B cell (primary cell): ENCODE measurements around the gene RAP1GAP2. TPM values are rescaled to one million over a fixed set of nuclear protein-coding genes. Genes with fewer than 3 reads are reported as not detected.

Source experiments
- ATAC-seq: fragments of 200-7000 bp; cut with Tn5 transposase; one replicate; pipeline ENCODE4 v1.10.0; 2021; ENCODE audit warnings: low read depth, mild to moderate bottlenecking, moderate number of reproducible peaks, moderate library complexity
- CTCF ChIA-PET: fragments of 350-600 bp; sonication (Branson Sonifier 250); formaldehyde crosslinking; loops from one replicate; lab custom pipeline; 2021; ENCODE audit warnings: antibody characterized with exemption, inconsistent platforms; lab: Charles Lee
- POLR2A ChIA-PET: fragments of 350-600 bp; sonication (Branson Sonifier 250); formaldehyde crosslinking; loops from one replicate; lab custom pipeline; 2021; ENCODE audit warnings: antibody characterized with exemption; lab: Charles Lee
- DNase-seq: peaks from one replicate; pipeline ENCODE4 v3.0.0; 2013
- H2AFZ ChIP-seq: 2 replicates; pipeline ENCODE4 v1.6.1; 2012; ENCODE audit warnings: mild to moderate bottlenecking, low read depth, low read length; ENCODE audit not compliant: insufficient read depth, poor library complexity, severe bottlenecking
- H3K27ac ChIP-seq, 2 donors: 1 replicate in 1 of 2; 2 replicates in 1 of 2; pipeline ENCODE4 v1.5.1; 2012 to 2013; ENCODE audit warnings: low read length in 2 of 2, mild to moderate bottlenecking in 2 of 2, moderate library complexity in 1 of 2
- H3K27me3 ChIP-seq, 4 experiments: fragments of 200-600 bp in 1 of 4; sonication (generic) in 1 of 4; replicated peaks in 1 of 4; 1 replicate in 2 of 4; 2 replicates in 2 of 4; pipeline versions ENCODE4 v1.6.1 to v1.7.0; 2013 to 2016; ENCODE audit warnings: low read length in 3 of 4, mild to moderate bottlenecking in 2 of 4, mixed read lengths in 1 of 4, moderate library complexity in 1 of 4; ENCODE audit not compliant: insufficient read depth in 4 of 4, control insufficient read depth in 3 of 4; ENCODE audit errors: control extremely low read depth in 1 of 4
- H3K36me3 ChIP-seq, 2 experiments: replicated peaks in 1 of 2; 1 replicate in 1 of 2; 2 replicates in 1 of 2; pipeline versions ENCODE4 v1.6.1 to v1.7.1; 2013; ENCODE audit warnings: low read length in 1 of 2; ENCODE audit not compliant: insufficient read depth in 2 of 2, control insufficient read depth in 1 of 2; ENCODE audit errors: control extremely low read depth in 1 of 2, extremely low read depth in 1 of 2
- H3K4me1 ChIP-seq, 2 donors: fragments of 200-600 bp in 1 of 2; sonication (generic) in 1 of 2; 1 replicate in 1 of 2; 2 replicates in 1 of 2; pipeline versions ENCODE4 v1.5.1 to v1.6.1; 2013 to 2017; ENCODE audit warnings: low read length in 2 of 2; ENCODE audit not compliant: control insufficient read depth in 2 of 2, insufficient read depth in 2 of 2
- H3K4me2 ChIP-seq: replicated peaks from 2 replicates; pipeline ENCODE3; 2012; ENCODE audit warnings: mild to moderate bottlenecking, low read depth, low read length; ENCODE audit not compliant: poor library complexity, severe bottlenecking
- H3K4me3 ChIP-seq, 5 experiments: fragments of 200-600 bp in 1 of 5; sonication (generic) in 1 of 5; 1 replicate in 3 of 5; 2 replicates in 2 of 5; pipeline versions ENCODE4 v1.5.1 to v1.7.0; 2011 to 2016; ENCODE audit warnings: low read length in 4 of 5, mild to moderate bottlenecking in 4 of 5, low read depth in 2 of 5, control low read depth in 1 of 5, moderate library complexity in 1 of 5; ENCODE audit not compliant: insufficient read depth in 1 of 5; ENCODE audit errors: control extremely low read depth in 1 of 5, extremely low read depth in 1 of 5
- H3K79me2 ChIP-seq: fragments of 200-600 bp; sonication (generic); one replicate; pipeline ENCODE4 v1.6.0; 2016; ENCODE audit warnings: low read length; ENCODE audit not compliant: control insufficient read depth, insufficient read depth
- H3K9ac ChIP-seq: fragments of 200-600 bp; sonication (generic); 2 replicates; pipeline ENCODE4 v1.6.1; 2017; ENCODE audit warnings: mild to moderate bottlenecking, low read length, moderate library complexity
- H3K9me3 ChIP-seq, 3 donors: one replicate each; pipeline versions ENCODE4 v1.6.1 to v1.7.1; 2013; ENCODE audit warnings: low read length in 2 of 3; ENCODE audit not compliant: control insufficient read depth in 2 of 3, insufficient read depth in 1 of 3; ENCODE audit errors: control extremely low read depth in 1 of 3
- H4K20me1 ChIP-seq: 2 replicates; pipeline ENCODE4 v1.6.0; 2012; ENCODE audit warnings: mild to moderate bottlenecking, low read length; ENCODE audit not compliant: insufficient read depth, control insufficient read depth, poor library complexity, severe bottlenecking
- H3K27ac Mint-ChIP-seq: one replicate; pipeline ENCODE4 v1.8.0; 2021; ENCODE audit warnings: mixed read lengths
- H3K27me3 Mint-ChIP-seq: one replicate; pipeline ENCODE4 v1.8.0; 2021; ENCODE audit warnings: mixed read lengths
- H3K4me1 Mint-ChIP-seq: one replicate; pipeline ENCODE4 v1.8.0; 2021; ENCODE audit warnings: mixed read lengths
- H3K4me3 Mint-ChIP-seq: one replicate; pipeline ENCODE4 v1.8.0; 2021; ENCODE audit warnings: mixed read lengths
- H3K9me3 Mint-ChIP-seq: one replicate; pipeline ENCODE4 v1.8.0; 2022; ENCODE audit warnings: mixed read lengths; ENCODE audit not compliant: insufficient read depth
- CTCF ChIP-seq: fragments of 200-600 bp; IDR thresholded peaks from one replicate; pipeline ENCODE4 v1.8.0; 2022; ENCODE audit warnings: antibody characterized with exemption, mild to moderate bottlenecking
- EZH2 ChIP-seq: IDR thresholded peaks from 2 replicates; pipeline ENCODE4 v1.6.1; 2012; ENCODE audit warnings: borderline replicate concordance, low read depth, mild to moderate bottlenecking, moderate library complexity, low read length; ENCODE audit not compliant: insufficient read depth, poor library complexity, severe bottlenecking
- WGBS: methylation state at CpG from one replicate; pipeline ENCODE4 v1.1.5; 2013; ENCODE audit warnings: missing lambda C conversion rate; ENCODE audit not compliant: insufficient coverage; 5-methylcytosine and 5-hydroxymethylcytosine counted together
- intact Hi-C: fragments of 100-400 bp; cut with micrococcal nuclease; formaldehyde crosslinking; loops from one replicate; pipeline ENCODE4 v1.10.0; 2022
- polyA plus RNA-seq: library from polyadenylated mRNA; depleted of rRNA; stranded (reverse); fragments of >200 nt; gene quantifications from 2 replicates; pipeline ENCODE4 v1.2.3, GENCODE V29; 2012
- total RNA-seq, 2 donors: library from RNA; stranded (reverse); fragments of 120-200 nt in 1 of 2; gene quantifications; 1 replicate in 1 of 2; 2 replicates in 1 of 2; pipeline versions ENCODE4 v1.2.3 to v1.2.4, GENCODE V29; 2013 to 2022

Gene RAP1GAP2
- total and polyA plus RNA-seq, 2 donors (not counting 1 experiment from before 2014, with no cell fraction given), result 14.9 to 16.4 TPM

GRCh38 chr17:2902546-2902945 lies 106.3 kb downstream of the RAP1GAP2 start:
- H3K4me3 ChIP-seq, result no peak overlapping the region
- no peak for DNase-seq
- no peak for ATAC-seq
- Mint-ChIP-seq H3K9me3 (peaks cover 4% of the 10 kb centered on the region), H3K4me1 (no peaks in the 10 kb centered on the region), H3K4me3 (no peak overlapping the region), H3K27me3 (no peaks in the 10 kb centered on the region), H3K27ac (no peak overlapping the region)
- H3K27ac ChIP-seq, result no peak overlapping the region
- H3K9me3 ChIP-seq, result peaks cover 0 to 16% (median 0%) of the 10 kb centered on the region in 3 donors
- H3K4me1 ChIP-seq, result no peaks in the 10 kb centered on the region
- WGBS, result 96% methylated on average over 9 of the region's 9 CpGs
- intact Hi-C loops, result no loop called here
- H4K20me1 ChIP-seq, result peaks cover 22% of the 10 kb centered on the region
- CTCF ChIA-PET, result no interaction called here
- POLR2A ChIA-PET, result interaction anchor here (0.5 kb wide), 1 partner anchor 76 kb away, joined by 3 read pairs; no protein-coding TSS in a partner anchor
- TF ChIP-seq EZH2 (no peak), CTCF (no peak)
- H3K27me3 ChIP-seq, result no peaks in the 10 kb centered on the region
- peaks cover 5% of the 10 kb centered on the region for H3K79me2 ChIP-seq
- H3K36me3 ChIP-seq, result peaks cover 0 to 9% of the 10 kb centered on the region in 2 experiments
- H3K4me2 ChIP-seq, result no peak overlapping the region
- H2AFZ ChIP-seq, result no peak overlapping the region
- H3K9ac ChIP-seq, result no peak overlapping the region

GRCh38 chr17:2903193-2903974 lies 107.1 kb downstream of the RAP1GAP2 start:
- Mint-ChIP-seq H3K4me1 (no peaks in the 10 kb centered on the region), H3K27me3 (no peaks in the 10 kb centered on the region), H3K4me3 (no peak overlapping the region), H3K9me3 (peaks cover 4% of the 10 kb centered on the region), H3K27ac (no peak overlapping the region)
- Histone ChIP-seq H3K79me2 (peaks cover 5% of the 10 kb centered on the region), H4K20me1 (peaks cover 22% of the 10 kb centered on the region), H3K9me3 (peaks cover 0 to 16% (median 0%) of the 10 kb centered on the region in 3 donors), H3K27me3 (no peaks in the 10 kb centered on the region), H2AFZ (no peak overlapping the region), H3K36me3 (peaks cover 0 to 9% of the 10 kb centered on the region in 2 experiments), H3K4me1 (no peaks in the 10 kb centered on the region), H3K4me3 (no peak overlapping the region), H3K9ac (no peak overlapping the region), H3K27ac (no peak overlapping the region), H3K4me2 (no peak overlapping the region)
- 100% methylated on average over 6 of the region's 8 CpGs for WGBS
- ATAC-seq (no peak), DNase-seq (no peak)
- ChIA-PET CTCF (no interaction called here), POLR2A (no interaction called here)
- intact Hi-C loops, result no loop called here
- TF ChIP-seq EZH2 (no peak), CTCF (no peak)
